ENCODE measurements around the gene EN2. TPM values are rescaled to one million over a fixed set of nuclear protein-coding genes. Genes with fewer than 3 reads are reported as not detected.

Gene EN2
- total RNA-seq, 1 donor from 2014 or later = 7.2 TPM

GRCh38 chr7:155467846-155468784 lies 10.2 kb downstream of the EN2 start:
- Mint-ChIP-seq H3K4me1 (peaks cover 48% of the 10 kb centered on the region), H3K27me3 (ENCODE audit: low read depth) (peaks cover 100% of the 10 kb centered on the region), H3K4me3 (peak overlapping the region; percentile 80), H3K36me3 (ENCODE audit: low read depth) (no peaks in the 10 kb centered on the region), H3K9me3 (no peaks in the 10 kb centered on the region), H3K27ac (ENCODE audit: unreplicated experiment) (no peak overlapping the region)
- TF ChIP-seq CTCF (conservative IDR thresholded peaks at IDR 0.05) = no peak
- no peak for DNase-seq (ENCODE audit: low read depth, low spot score)

- no peak for DNase-seq (ENCODE audit: low read depth, low spot score)
- Mint-ChIP-seq H3K27me3 (ENCODE audit: low read depth) (peaks cover 100% of the 10 kb centered on the region), H3K4me3 (peak overlapping the region; percentile 79), H3K9me3 (no peaks in the 10 kb centered on the region), H3K36me3 (ENCODE audit: low read depth) (no peaks in the 10 kb centered on the region), H3K4me1 (peaks cover 54% of the 10 kb centered on the region), H3K27ac (ENCODE audit: unreplicated experiment) (no peak overlapping the region)
- no peak for TF ChIP-seq CTCF (conservative IDR thresholded peaks at IDR 0.05)
Observed at GRCh38 chr7:155468785-155469148, 10.8 kb downstream of the EN2 start.

GRCh38 chr7:155469311-155470185 lies 11.6 kb downstream of the EN2 start:
- Mint-ChIP-seq H3K27me3 (ENCODE audit: low read depth) (peaks cover 100% of the 10 kb centered on the region), H3K9me3 (no peaks in the 10 kb centered on the region), H3K27ac (ENCODE audit: unreplicated experiment) (no peak overlapping the region), H3K4me3 (peak overlapping the region; percentile 79), H3K36me3 (ENCODE audit: low read depth) (no peaks in the 10 kb centered on the region), H3K4me1 (peaks cover 54% of the 10 kb centered on the region)
- no peak for DNase-seq (ENCODE audit: low read depth, low spot score)
- no peak for TF ChIP-seq CTCF (conservative IDR thresholded peaks at IDR 0.05)

GRCh38 chr7:155470186-155470487 lies 12.2 kb downstream of the EN2 start:
- Mint-ChIP-seq H3K9me3 (no peaks in the 10 kb centered on the region), H3K4me1 (peaks cover 50% of the 10 kb centered on the region), H3K4me3 (peak overlapping the region; percentile 28), H3K36me3 (ENCODE audit: low read depth) (no peaks in the 10 kb centered on the region), H3K27ac (ENCODE audit: unreplicated experiment) (no peak overlapping the region), H3K27me3 (ENCODE audit: low read depth) (peaks cover 100% of the 10 kb centered on the region)
- TF ChIP-seq CTCF (conservative IDR thresholded peaks at IDR 0.05) = no peak
- DNase-seq (ENCODE audit: low read depth, low spot score) = no peak

GRCh38 chr7:155470686-155471638 lies 13.0 kb downstream of the EN2 start:
- H3K27me3 Mint-ChIP-seq (ENCODE audit: low read depth) = peaks cover 100% of the 10 kb centered on the region
- H3K4me1 Mint-ChIP-seq = peaks cover 47% of the 10 kb centered on the region
- no peaks in the 10 kb centered on the region for H3K36me3 Mint-ChIP-seq (ENCODE audit: low read depth)
- no peak overlapping the region for H3K27ac Mint-ChIP-seq (ENCODE audit: unreplicated experiment)
- no peak for TF ChIP-seq CTCF (conservative IDR thresholded peaks at IDR 0.05)
- H3K9me3 Mint-ChIP-seq = no peaks in the 10 kb centered on the region
- no peak for DNase-seq (ENCODE audit: low read depth, low spot score)
- H3K4me3 Mint-ChIP-seq = peak overlapping the region; percentile 31

All from neural crest cell (in vitro differentiated cells).